ENCODE results near the gene FOXA2.

Gene FOXA2

GRCh38 chr20:22542427-22542826 is 41.9 kb downstream of the FOXA2 start:
- DNase-seq (ENCODE audit: extremely low spot score), result no peak
- no peak for TF ChIP-seq CTCF (IDR thresholded peaks at IDR 0.05; ENCODE audit: control extremely low read depth, extremely low read depth, low read depth, missing control alignments)

GRCh38 chr20:22540832-22541231 is 43.5 kb downstream of the FOXA2 start:
- CTCF ChIA-PET, result no interaction called here
- TF ChIP-seq CTCF (IDR thresholded peaks at IDR 0.05; ENCODE audit: control extremely low read depth, extremely low read depth, low read depth, missing control alignments), result no peak
- no peak for DNase-seq (ENCODE audit: extremely low spot score)

More at GRCh38 chr20:22542427-22542826, 41.9 kb downstream of the FOXA2 start:
- POLR2A ChIA-PET, result no interaction called here
- CTCF ChIA-PET, result no interaction called here

GRCh38 chr20:22536956-22537756 is 47.2 kb downstream of the FOXA2 start:
- ChIA-PET CTCF (no interaction called here), POLR2A (no interaction called here)
- no peak for DNase-seq (ENCODE audit: extremely low spot score)
- TF ChIP-seq CTCF (IDR thresholded peaks at IDR 0.05; ENCODE audit: control extremely low read depth, extremely low read depth, low read depth, missing control alignments), result no peak

More at GRCh38 chr20:22540832-22541231, 43.5 kb downstream of the FOXA2 start:
- POLR2A ChIA-PET, result no interaction called here

GRCh38 chr20:22536141-22536828 is 48.1 kb downstream of the FOXA2 start:
- no peak for TF ChIP-seq CTCF (IDR thresholded peaks at IDR 0.05; ENCODE audit: control extremely low read depth, extremely low read depth, low read depth, missing control alignments)

GRCh38 chr20:22535483-22535882 is 48.9 kb downstream of the FOXA2 start:
- CTCF ChIA-PET, result no interaction called here
- DNase-seq (ENCODE audit: extremely low spot score), result no peak
- POLR2A ChIA-PET, result no interaction called here
- TF ChIP-seq CTCF (IDR thresholded peaks at IDR 0.05; ENCODE audit: control extremely low read depth, extremely low read depth, low read depth, missing control alignments), result no peak

More at GRCh38 chr20:22536141-22536828, 48.1 kb downstream of the FOXA2 start:
- POLR2A ChIA-PET, result no interaction called here
- CTCF ChIA-PET, result no interaction called here
- DNase-seq (ENCODE audit: extremely low spot score), result no peak

GRCh38 chr20:22533823-22534751 is 50.3 kb downstream of the FOXA2 start:
- no peak for TF ChIP-seq CTCF (IDR thresholded peaks at IDR 0.05; ENCODE audit: control extremely low read depth, extremely low read depth, low read depth, missing control alignments)
- ChIA-PET POLR2A (no interaction called here), CTCF (no interaction called here)
- no peak for DNase-seq (ENCODE audit: extremely low spot score)

All from GM10248 (cell line).